Stimulated activated CD4-positive, alpha-beta T cell treated with anti-CD3 and anti-CD28 coated beads, Interleukin-12 subunit alpha, Interleukin-12 subunit beta, amount 100 ng/mL, for 48 hours (primary cell): ENCODE measurements around the gene PAPLN.
"Not testable (repeated sequence)": the region's sequence is repeated elsewhere in the genome, so short reads cannot be mapped to it uniquely, and the experiment has no call there.

Experiments
- DNase-seq, 3 donors: peaks; one replicate each; pipeline ENCODE4 v3.0.0-alpha.2; 2020; ENCODE audit warnings: low read depth in 2 of 3, low spot score in 1 of 3

Gene PAPLN

GRCh38 chr14:73283608-73284379 lies 46.5 kb downstream of the PAPLN start:
- no peak for DNase-seq

GRCh38 chr14:73285979-73286378 lies 48.7 kb downstream of the PAPLN start:
- no peak for DNase-seq

GRCh38 chr14:73286598-73286997 lies 49.3 kb downstream of the PAPLN start:
- DNase-seq, result no peak

GRCh38 chr14:73287071-73287470 lies 49.8 kb downstream of the PAPLN start:
- DNase-seq, result no peak

GRCh38 chr14:73289308-73289707 lies 52.0 kb downstream of the PAPLN start:
- no peak for DNase-seq

GRCh38 chr14:73289729-73290128 lies 52.4 kb downstream of the PAPLN start:
- no peak for DNase-seq

GRCh38 chr14:73290279-73290678 lies 53.0 kb downstream of the PAPLN start:
- peak in 1 of 3 donors; percentile 18 for DNase-seq

- no peak for DNase-seq
Observed at GRCh38 chr14:73293782-73294781, 56.8 kb downstream of the PAPLN start.

GRCh38 chr14:73295198-73295796 lies 58.0 kb downstream of the PAPLN start:
- no peak for DNase-seq

- DNase-seq, result no peak
Observed at GRCh38 chr14:73305499-73305898, 68.2 kb downstream of the PAPLN start.

- no peak for DNase-seq
Observed at GRCh38 chr14:73307261-73307660, 70.0 kb downstream of the PAPLN start.

- DNase-seq, result not testable (repeated sequence)
Observed at GRCh38 chr14:73309207-73309606, 71.9 kb downstream of the PAPLN start.

GRCh38 chr14:73311708-73312030 lies 74.4 kb downstream of the PAPLN start:
- no peak for DNase-seq

- no peak for DNase-seq
Observed at GRCh38 chr14:73312687-73313086, 75.4 kb downstream of the PAPLN start.

GRCh38 chr14:73313151-73313550 lies 75.8 kb downstream of the PAPLN start:
- DNase-seq, result no peak

- no peak for DNase-seq
Observed at GRCh38 chr14:73323896-73324399, 86.6 kb downstream of the PAPLN start.
